ENCODE results near the gene RASEF.
"Not testable (repeated sequence)": the region's sequence is repeated elsewhere in the genome, so short reads cannot be mapped to it uniquely, and the experiment has no call there.

The RASEF gene

DNA sequence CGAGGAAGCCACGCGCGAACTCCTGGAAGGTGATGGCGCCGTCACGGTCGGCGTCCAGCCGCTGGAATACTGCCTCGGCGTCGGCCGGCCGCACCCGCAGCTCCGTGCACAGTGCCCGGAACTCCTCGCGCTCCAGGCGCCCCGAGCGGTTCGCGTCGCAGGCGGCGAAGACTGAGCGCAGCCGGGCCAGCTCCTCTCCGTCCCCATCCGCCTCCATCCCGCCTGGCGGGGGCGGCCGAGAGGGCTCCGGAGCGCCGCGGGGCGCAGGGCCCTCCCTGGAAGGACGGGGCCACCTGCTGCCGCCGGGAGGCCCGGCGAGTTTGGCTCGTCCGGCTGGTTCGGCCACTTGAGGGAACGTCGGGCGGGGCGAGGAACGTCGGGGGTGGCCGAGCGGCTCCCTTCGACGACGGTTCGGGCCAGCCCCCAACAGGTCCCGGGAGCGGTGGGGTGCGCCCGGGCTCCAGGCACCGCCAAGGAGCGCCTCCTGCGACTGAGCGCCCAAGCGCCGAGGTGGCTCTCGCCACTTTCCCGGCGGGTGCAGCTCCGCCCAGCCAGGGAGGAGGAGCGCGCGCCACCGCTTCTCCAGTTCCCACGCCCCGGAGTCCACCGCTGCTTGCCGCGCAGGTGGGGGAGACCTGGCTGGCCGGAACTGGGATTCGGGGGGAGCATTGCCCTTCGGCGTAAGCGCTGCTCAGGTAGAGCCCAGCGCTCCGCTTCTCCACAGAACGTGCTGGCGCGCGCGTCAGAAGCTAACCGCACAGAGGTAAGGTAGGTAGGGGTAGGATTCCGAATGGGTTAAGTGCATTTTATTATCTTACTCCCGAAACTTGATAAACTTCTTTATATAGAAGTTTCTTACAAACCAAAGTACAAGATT is at the start of gene RASEF:
RASEF (minus strand) TSS at position 492 of the 877 bp plus-strand sequence; CDS start at position 217, 275 bp downstream.
- peak; percentile 45 for DNase-seq

DNA sequence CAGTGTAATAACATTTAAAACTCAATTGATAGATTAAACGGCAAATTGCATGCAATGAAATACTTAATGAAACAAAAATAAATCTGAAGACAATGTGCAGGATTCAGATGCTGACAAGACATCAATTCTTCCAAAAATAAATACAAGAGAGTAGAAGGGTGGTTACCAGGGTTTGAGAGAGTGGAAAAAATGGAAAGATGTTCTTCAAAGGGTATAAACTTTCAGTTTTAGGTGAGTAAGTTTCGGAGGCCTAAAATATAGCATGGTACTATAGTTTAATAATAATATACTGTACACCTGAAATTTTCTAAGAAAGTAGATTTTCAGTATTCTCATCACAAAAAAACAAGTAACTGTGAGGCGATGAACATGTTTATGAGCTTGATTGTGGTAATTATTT is 48.2 kb upstream of the RASEF start:
- DNase-seq: no peak

DNA sequence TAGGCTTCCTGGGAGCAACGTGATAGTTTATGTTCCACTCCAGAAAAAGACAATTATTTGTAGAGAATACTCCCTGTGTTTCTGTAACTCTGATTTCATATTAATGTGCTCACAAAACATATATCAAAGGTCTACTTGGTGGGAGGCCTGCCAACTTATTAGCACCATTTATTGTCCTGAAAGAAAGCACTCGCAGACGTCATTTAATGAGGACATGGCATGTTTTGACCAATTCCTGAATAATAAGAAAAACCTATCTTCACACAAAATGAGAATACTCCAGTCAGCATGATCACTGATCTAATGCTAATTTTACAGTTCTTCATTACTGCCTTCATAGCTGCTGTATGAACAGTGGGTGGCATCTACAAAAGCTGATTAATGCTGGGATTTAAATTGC is 46.4 kb upstream of the RASEF start:
- DNase-seq: no peak

DNA sequence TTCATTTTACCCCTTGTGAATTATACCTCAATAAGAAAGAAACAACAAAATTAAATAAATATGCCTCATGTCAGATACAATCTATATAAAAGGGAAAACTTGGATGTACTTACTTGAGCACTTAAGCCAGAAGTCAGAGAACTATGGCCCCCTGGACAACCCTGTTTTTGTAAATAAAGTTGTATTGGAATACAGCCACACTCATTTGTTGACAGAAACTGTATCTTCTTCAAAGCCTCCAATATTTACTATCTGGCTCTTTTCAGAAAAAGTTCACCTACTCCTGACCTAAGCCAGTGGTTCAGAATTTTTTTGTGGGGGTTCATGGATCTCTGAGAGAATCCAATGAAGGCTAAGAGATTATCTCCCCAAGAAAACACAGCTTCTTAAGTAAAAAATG is 45.3 kb upstream of the RASEF start:
- no peak for DNase-seq

DNA sequence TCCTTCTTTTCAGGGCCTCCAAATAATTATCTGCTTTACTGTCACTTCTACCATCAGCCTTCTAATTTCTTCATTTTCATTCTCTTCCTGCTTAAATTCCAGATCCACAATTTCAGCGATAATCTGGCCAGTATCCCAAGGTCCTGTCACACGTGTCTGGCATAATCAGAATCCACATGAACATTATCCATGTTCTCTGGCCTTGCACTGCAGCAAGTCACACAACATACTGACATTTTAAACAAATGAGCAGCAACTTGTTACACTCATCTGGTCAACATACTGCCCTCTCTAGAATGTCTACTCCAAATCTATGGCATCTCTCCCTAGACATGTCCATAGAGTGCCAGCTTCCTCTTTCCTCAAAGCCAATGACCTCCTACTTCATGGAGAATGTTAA is 43.8 kb upstream of the RASEF start:
- no peak for DNase-seq

DNA sequence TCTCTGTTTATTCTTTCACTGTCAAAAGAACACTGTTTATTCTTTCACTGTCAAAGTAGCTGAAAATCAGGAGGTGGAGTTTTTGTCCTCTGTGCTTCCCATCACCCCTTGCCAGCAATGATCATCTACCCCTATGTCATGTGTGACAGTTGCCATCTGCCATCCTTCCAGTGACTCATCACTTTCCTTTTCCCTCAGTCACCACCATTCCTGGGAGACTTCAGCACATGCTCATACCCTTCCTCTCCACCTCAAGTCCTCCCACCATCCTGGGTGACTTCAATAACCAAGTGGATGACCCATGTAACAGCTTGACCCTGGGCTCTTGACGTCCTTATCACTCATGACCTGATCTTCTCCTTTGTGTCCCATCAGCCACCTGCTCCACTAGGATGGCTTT is 43.3 kb upstream of the RASEF start:
- DNase-seq: no peak

DNA sequence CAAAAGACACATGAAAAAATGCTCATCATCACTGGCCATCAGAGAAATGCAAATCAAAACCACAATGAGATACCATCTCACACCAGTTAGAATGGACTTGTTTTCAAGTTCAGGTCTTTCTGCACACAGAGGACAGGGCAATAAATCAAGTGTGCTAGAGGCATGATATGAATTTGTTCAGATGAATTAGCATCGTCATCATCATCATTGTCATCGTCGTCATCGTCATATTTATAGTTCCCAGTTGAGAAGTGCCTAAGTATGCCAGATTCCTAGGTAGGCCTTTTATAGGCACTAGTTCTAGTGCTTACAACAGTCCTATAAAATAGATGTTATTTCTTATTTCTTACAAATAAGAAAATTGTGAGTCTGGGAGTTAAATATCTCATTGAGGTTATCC is 34.7 kb upstream of the RASEF start:
- DNase-seq: no peak

DNA sequence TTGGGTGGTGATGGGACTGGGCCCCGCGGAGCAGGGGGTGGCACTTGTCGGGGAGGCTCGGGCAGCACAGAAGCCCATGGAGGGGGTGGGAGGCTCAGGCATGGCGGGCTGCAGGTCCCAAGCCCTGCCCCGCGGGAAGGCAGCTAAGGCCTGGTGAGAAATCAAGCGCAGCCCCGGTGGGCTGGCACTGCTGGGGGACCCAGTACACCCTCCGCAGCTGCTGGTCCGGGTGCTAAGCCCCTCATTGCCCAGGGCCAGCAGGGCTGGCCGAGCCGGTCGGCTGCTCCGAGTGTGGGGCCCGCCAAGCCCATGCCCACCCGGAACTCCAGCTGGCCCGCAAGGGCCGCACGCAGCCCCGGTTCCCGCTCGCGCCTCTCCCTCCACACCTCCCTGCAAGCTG is 30.4 kb upstream of the RASEF start:
- DNase-seq: not testable (repeated sequence)

DNA sequence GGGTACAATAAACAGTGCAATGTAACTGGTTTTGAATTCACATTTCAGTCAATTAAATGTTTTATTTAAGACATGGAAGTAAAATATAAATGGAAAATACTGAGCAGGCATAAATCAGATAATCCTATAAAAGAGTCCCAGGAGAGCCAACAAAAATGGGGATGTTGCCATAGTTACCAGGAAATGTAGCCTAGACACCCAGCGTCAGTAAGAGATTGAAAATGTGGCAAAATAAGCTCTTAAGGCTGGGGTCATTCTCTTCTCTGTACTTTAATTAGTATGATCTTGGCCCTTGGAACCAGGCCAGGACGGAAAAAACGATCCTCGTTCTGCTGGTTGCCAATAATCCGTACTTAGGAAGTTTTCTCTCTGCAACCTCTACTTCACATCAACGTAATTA is 18.9 kb upstream of the RASEF start:
- DNase-seq: no peak

DNA sequence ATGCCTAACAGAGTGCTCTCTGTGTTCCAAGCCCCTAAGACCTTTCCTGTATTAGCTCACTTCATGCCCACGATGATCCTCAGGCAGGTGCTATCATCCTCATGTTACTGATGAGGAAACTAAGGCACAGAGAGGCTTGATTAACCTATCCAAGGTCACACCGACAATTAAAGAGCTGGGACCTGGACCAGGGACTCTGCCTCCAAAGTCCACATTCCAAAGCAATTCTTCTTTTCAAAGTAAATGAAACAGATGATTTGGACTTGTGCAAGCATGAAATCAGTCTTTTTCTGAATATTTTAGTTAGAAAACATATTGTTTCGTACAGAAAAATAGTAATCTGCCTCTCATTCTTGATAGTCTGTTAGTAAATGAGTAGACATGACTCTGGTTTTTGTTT is 18.1 kb upstream of the RASEF start:
- no peak for DNase-seq

DNA sequence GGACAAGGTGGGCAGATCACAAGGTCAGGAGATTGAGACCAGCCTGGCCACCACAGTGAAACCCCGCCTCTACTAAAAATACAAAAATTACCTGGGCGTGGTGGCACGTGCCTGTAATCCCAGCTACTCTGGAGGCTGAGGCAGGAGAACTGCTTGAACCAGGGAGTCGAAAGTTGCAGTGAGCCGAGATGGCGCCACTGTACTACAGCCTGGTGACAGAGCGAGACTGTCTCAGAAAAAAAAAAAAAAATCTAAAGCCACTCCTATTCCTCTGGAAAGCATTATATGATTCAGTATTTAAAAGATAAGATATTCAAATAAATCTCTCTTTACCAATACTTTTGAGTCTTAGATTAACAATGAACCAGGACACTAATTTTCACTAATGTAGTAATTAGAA is 13.0 kb upstream of the RASEF start:
- DNase-seq: not testable (repeated sequence)

DNA sequence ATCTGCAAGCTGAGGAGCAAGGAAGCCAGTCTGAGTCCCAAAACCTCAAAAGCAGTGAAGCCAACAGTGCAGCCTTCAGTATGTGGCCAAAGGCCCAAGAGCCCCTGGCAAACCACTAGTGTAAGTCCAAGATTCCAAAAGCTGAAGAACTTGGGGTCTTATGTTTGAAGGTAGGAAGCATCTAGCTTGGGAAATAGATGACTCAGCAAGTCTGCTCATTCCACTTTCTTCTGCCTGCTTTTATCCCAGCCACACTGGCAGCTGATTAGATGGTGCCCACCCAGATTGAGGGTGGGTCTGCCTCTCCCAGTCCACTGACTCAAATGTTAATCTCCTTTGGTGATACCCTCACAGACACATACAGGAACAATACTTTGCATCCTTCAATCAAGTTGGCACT is 9.6 kb upstream of the RASEF start:
- not testable (repeated sequence) for DNase-seq

DNA sequence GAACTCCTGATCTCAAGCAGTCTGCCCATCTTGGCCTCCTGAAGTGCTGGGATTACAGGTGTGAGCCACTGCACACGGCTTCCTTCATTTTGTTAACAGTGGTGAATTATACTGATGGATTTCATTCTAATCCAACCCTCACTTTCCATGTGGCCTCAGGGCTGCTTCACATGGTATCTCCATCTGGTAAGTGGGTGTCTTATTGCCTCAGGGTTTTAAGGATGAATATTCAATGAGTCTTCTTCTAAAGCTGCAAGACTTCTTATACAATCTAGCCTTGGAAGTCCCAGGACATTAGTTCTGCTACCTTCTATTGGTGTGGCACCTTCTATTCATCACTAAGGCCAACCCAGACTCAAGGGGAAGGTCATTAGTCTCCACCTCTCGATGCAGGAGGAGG is 8.7 kb upstream of the RASEF start:
- no peak for DNase-seq

DNA sequence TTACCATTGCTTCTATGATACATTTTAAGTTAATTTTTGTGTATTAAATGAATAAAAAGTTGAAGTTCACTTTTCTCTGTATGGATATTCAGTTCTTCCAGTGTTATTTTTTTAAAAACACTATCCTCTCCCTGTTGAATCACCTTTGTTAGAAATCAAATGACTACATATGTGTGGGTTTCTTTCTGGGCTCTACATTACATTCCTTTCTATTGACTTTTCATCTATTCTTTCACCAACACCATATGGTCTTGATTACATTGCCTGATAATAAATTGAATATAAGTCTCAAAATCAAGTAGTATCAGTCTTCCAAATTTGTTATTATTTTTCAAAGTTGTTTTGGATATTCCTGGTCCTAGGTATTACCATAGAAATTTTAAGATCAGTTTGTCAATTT is 7.3 kb upstream of the RASEF start:
- DNase-seq: peak; percentile 85

DNA sequence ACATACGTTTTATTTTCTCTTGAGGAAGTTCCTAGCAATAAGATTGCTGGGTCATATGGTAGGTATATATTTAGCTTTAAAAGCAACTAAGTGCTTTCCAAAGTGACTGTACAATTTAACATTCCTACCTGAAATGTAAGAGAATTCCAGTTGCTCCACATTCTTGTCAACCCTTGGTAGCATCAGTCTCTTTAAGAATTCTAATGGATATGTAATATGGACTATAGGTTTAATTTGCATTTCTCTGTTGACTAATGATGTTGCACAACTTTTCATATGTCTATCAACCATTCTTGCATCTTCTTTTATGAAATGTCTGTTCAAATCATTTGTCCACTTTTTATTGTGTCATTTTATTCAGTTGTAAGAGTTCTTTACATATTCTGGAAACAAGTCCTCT is 6.7 kb upstream of the RASEF start:
- no peak for DNase-seq

DNA sequence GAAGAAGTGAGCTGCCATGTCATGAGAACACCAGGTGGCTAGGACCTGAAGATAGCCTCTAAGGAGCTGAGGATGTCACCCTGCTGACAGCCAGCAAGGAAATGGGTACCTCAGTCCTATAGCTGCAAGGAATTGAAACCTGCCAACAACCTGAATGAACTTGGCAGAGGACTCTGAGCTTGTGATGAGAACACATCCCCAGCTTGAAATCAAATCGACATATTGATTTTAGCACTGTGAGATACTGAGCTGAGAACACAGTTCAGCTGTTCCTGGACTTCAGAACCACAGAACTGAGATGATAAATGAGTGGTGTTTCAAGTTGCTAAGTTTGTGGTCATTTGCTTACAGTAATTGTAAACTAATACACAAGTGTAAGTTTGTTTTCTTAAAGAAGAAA is 5.5 kb upstream of the RASEF start:
- no peak for DNase-seq

DNA sequence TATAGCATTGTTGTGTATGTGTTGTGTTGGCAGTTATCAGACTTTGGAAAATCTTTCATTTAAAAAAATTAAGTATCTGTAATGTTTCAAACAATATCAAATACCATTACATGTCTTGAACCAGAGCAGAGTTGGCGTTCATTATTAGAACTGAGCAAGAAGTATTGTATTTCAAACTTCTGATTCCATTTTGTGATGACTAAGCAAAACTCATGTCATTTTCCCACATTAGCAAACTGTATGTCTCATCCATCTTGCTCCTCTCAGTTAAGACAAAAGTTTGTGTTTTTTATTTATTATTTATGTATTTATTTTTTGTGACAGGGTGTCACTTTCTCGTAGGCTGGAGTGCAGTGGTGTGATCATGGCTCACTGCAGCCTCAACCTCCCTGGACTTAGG is 4.6 kb upstream of the RASEF start:
- no peak for DNase-seq

DNA sequence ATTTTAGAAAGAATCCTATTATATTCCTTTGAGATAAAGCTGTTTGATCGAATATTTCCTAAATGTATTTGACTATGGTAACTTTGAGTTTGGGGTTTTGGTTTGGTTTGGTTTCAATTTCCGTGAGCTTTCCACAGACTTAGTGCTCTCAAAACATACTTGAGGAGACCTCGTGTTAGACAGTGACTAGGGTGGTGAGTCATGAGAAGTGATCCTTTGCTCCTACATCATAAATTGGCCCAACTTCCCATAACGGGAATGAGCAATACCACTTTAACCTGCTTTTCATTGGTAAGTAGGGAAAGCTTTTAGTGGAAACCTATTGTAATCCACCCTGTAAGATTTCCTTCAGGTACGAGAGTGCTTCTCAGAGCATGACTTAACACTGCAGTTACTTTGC is 3.8 kb upstream of the RASEF start:
- DNase-seq: peak; percentile 90

DNA sequence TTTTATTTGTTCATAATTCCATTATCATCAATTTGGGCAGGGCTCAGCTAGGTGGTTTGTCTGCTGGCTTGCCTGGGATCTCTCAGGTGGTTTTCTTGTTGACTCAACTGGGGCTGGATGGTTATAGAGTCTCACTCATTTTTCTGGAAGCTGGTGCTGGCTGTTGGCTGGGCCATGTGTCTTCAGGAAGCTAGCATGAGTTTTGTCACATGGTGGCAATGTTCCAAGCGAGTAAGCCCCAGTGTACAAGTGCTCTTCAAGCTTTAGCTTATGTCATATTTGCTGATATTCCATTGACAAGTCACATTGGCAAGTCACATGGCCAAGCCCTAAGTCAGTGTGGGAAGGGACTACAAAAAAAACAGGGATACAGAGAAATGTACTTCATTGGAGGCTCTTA is 2.3 kb upstream of the RASEF start:
- no peak for DNase-seq

DNA sequence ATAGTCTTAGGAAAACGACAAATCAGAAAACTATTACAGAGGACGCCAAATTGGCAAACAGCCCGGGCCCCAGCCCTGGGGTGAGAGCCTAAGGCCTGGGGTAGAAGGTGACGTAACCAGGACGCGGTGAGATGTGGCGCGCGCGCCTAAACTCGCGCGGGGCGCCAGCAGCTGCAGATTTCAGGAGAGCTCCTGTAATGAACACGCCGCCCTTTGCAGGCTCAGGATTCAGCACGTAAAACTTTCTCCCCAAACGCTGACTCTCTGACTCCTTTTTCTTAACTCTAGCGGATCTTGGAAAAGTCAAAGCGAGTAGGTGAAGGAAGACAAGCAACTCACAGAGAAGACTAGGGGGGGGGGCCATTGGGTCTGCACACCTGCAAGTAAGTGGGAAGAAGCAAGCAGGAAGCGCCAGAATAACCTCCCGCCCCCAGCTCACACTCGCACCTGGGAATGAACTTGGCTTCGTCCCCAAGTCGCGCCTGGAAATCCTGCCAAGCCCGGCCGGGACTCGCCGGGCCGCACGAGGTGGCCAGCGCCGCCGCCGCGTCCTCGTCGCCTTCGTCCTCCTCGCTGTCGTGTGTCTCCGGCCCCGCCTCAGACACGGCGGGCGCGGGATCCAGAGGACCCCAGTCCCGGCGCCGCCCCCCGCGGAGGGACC is 822 bp downstream of the RASEF start:
- peak; percentile 48 for DNase-seq

DNA sequence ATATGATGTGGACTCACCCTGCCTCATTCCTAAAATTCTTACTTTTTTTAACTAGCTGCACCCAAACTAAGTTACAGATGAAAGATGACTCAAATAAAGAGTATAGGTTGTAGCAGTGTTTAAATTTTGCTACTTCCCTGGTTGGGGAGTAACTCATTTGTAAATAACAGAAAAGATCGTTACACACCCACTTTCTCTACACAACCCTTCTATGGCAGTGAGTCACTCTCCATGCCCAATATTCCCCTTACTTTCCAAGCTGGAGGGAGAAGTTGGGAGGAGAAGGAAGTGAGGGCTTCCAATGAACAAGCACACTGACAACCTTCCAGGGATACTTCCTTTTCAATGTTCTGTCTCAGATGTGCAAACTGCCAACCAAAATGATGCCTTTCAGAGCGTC is 1.9 kb downstream of the RASEF start:
- no peak for DNase-seq

DNA sequence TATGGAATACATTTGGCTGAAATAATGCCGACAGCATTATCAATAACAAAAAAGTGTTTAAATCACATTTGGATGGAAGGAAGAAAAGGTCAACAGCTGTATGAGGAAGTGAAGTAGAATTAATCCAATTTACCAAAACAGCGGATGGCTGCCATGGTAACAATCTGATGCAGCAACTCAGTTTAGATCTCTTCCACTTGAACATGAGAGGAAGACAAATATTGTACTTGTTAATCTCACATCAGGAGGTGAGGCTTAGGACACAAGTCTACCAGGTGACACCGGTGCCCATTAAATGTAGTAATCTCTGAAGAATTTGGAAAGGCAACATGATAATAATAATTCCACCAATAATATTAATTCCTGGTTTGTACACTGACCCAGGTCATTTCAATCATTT is 2.4 kb downstream of the RASEF start:
- DNase-seq: no peak

DNA sequence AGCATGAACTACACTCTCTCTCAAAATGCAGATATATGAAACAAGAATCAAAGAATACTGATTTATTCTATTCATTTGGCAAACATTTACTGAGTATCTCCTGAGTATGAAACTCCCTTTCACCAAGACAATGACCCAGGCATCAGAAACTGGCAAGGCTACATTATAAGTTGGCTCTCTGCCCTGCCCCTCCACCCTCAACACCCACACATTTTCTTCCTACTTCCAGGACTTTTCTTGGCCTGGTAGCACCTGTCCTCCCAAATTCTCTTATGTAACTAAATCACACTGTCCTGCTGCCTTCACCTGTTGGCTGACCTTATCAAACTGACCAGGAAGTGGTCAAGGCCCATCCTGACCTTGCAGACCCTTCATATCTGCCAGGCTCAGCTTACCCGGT is 3.5 kb downstream of the RASEF start:
- DNase-seq: no peak

DNA sequence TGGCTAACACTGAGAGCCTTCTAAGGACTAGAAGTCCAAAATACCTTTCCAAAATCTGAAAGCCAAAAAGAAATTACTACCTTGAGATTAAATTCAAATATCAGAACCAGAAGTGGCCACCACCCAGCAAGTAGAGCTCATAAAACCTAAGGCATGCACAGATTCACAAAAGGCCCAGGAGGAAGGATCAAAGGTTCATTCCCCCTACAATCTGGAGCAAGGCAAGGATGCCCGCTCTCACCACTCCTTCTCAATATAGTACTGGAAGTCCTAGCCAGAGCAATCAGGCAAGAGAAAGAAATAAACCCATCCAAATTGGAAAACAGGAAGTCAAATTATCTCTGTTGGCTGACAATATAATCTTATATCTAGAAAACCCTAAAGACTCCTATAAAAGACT is 6.0 kb downstream of the RASEF start:
- DNase-seq: no peak

DNA sequence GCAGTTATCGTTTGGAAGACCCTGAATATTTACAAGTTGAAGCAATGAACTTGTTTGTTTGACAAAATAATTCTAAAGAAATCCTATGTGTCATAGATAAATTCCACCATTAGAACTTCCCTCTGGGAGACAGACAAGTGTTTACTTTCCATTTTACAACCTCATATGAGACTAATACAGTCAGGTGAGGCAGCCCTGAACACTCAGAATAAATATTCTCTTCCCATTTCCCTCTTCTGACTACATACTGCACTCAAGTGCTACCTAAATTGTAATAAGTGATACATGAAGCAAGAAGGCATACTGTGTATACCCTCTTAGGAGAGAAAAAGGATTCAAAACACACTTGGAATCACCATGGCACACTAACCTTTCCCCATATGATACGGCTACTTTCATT is 6.8 kb downstream of the RASEF start:
- no peak for DNase-seq
